ENCODE data around the gene MGAT5B.

Gene MGAT5B

DNA sequence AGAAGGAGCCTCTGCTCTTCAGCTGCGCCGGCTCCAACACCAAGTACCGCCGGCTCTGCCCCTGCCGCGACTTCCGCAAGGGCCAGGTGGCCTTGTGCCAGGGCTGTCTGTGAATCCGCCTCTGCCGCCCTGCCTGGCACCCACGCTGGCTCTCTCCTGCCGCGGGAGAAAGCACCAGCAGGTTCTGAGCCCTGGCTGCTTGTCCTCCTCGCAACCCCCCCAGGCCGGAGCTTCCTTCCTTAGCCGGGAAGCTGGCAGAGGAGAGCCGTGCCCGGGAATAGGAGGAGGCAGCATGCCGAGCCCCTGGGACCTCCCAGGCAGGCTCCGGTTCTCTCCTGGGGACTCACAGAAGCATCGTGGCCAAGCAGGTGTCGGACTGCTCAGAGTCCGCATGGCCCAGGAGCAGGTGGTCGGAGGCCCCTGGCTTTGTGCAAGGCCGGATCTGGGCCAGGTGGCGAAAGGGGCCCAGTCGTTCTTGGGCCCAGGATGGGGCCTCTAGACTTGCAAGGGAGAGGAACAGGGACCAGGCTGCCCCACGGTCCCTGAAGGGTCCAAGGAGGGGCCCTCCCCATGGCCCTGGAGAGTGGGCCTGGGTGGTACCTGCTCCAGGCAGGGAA lies 80.6 kb downstream of the MGAT5B start:
- TF ChIP-seq, protein P1, sequence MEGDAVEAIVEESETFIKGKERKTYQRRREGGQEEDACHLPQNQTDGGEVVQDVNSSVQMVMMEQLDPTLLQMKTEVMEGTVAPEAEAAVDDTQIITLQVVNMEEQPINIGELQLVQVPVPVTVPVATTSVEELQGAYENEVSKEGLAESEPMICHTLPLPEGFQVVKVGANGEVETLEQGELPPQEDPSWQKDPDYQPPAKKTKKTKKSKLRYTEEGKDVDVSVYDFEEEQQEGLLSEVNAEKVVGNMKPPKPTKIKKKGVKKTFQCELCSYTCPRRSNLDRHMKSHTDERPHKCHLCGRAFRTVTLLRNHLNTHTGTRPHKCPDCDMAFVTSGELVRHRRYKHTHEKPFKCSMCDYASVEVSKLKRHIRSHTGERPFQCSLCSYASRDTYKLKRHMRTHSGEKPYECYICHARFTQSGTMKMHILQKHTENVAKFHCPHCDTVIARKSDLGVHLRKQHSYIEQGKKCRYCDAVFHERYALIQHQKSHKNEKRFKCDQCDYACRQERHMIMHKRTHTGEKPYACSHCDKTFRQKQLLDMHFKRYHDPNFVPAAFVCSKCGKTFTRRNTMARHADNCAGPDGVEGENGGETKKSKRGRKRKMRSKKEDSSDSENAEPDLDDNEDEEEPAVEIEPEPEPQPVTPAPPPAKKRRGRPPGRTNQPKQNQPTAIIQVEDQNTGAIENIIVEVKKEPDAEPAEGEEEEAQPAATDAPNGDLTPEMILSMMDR (IDR thresholded peaks at IDR 0.05; ENCODE audit: extremely low read depth, missing control alignments): no peak
- DNase-seq (ENCODE audit: low spot score): no peak

DNA sequence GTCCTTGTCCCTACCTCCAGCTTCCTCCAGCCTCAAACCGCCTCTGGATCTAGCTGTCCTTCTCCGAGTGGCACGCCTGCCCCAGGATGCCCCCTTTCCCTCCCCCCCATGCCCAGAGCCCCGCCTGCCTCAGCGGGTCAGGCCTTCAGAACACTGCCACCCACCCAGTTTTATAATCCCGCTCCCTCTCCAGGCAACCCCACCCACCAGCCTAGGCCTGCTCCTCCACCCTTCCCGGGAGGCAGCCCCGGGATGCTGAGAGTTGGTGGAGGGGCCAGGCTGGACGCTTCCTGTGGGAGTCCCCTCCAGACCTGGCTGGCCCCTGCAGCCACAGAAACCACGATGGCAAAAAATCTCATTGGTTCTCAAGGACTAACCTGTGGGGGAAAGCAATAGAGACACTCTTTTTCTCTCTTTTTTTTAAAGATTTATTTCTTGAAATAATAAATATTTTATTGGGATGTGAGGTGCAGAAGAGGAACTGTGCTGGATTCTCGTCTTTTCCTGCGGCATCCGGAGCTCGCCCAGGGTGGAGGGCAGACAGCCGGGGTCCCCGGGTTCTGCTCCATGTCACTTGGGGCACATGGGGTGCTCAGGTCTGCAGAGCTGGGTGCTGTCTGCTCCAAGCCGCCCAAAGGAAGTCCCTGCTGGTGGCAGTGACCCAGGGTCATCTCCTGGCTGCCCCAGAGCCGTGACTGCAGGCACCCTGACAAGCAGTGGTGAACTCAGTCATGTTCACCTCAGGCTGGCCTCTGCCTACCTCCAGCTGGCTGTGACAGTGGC lies 81.9 kb downstream of the MGAT5B start:
- TF ChIP-seq, protein P1 (IDR thresholded peaks at IDR 0.05; ENCODE audit: extremely low read depth, missing control alignments): no peak
- no peak for DNase-seq (ENCODE audit: low spot score)

DNA sequence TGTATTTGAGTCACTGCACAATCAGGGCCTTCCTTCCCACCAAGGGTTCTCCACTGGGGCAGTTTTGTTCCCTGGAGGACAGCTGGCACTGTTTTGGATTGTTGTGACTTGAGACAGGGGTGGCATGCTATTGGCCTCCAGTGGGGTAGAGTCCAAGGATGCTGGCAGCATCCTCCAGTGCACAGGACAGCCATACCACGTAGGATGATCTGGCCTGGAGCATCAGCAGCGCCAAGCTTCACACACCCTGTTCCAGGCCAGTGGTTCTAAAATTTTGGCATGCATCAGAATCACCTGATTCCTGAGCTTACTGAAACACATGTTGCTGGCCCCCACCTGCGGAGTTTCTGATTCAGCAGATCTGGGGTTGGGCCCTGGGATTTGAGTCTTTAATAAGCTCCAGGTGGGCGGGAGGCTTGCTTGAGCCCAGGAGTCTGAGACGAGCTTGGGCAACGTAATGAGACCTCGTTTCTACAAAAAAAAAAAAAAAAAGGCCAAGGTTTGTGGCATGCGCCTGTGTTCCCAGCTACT lies 83.2 kb downstream of the MGAT5B start:
- TF ChIP-seq, protein P1 (IDR thresholded peaks at IDR 0.05; ENCODE audit: extremely low read depth, missing control alignments): no peak
- no peak for DNase-seq (ENCODE audit: low spot score)

DNA sequence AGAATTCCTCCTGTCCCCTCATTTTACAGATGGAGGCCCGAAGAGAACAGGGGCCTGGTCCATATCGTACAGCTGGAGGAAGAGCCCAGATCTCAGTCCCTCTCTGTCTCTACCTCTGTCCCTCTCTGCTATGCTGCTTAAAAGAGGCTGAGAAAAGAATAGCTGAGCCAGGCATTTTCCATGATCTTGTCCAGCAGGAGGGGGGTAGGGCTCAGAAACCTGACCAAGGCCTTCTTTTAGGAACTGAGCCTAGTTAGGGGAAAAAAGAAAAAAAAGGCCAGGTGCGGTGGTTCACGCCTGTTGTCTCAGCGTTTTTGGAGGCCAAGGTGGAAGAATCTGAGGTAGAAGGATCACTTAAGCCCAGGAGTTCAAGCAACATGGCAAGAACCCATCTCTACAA lies 84.2 kb downstream of the MGAT5B start:
- TF ChIP-seq, protein P1 (IDR thresholded peaks at IDR 0.05; ENCODE audit: extremely low read depth, missing control alignments): no peak
- DNase-seq (ENCODE audit: low spot score): no peak

DNA sequence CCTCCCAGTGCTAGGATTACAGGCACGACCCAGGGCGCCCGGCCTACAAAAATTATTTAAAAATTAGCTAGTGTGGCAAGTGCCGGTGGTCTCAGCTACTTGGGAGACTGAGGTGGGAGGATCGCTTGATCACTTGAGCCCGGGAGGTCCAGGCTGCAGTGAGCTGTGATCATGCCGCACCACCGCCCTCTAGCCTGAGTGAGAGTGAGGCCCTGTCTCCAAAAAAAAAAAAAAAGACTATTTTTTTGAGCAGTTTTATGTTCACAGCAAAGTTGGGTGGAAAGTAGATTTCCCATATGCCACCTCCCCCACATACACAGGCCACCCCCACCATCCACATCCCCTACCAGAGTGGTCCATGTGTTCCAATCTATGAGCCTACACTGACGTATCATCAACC lies 84.9 kb downstream of the MGAT5B start:
- TF ChIP-seq, protein P1 (IDR thresholded peaks at IDR 0.05; ENCODE audit: extremely low read depth, missing control alignments): no peak
- no peak for DNase-seq (ENCODE audit: low spot score)

DNA sequence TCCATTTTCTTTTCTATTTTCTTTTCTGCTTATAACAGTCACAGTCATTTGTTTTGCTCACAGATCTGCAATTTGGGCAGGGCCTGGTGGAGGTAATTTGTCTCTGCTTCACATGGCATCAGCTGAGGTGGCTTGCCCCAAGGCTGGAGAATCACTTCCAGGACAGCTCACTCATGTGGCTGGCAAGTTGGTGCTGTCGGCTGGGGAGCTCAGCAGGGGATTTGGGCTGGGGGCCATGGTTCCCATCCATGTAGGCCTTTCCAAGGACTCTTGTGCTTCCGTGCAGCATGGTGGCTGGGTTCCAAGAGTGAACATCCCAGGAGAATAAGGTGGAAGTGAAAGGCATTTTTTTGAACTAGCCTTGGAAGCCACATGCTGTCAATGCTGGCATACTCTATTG lies 85.7 kb downstream of the MGAT5B start:
- TF ChIP-seq, protein P1 (IDR thresholded peaks at IDR 0.05; ENCODE audit: extremely low read depth, missing control alignments): no peak

DNA sequence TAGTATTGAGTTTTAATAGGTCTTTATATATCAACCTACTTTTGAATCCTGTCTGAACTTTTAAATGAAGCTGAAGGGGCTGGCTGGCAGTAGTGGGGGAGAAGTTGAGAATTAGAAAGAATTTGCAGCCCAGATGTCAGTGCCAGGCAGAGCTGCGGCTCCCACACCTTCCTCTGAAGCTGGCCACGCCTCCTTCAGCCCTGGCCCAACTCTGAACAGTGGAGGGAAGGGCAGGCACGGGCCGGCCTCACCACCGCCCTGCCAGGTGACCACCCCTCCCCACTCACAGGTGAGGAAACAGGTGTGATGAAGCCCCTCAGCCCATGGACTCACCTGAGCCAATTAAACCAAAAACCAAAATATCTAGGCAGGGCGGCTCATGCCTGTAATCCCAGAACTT lies 87.0 kb downstream of the MGAT5B start:
- DNase-seq (ENCODE audit: low spot score): no peak
- TF ChIP-seq, protein P1 (IDR thresholded peaks at IDR 0.05; ENCODE audit: extremely low read depth, missing control alignments): no peak

More for the DNA sequence above, 85.7 kb downstream of the MGAT5B start:
- no peak for DNase-seq (ENCODE audit: low spot score)
